HUES64 (cell line): ENCODE data around the gene ZNF469.

Experiments used
- H3K27ac ChIP-seq: 2 replicates; pipeline ENCODE4 v1.7.0; 2013; ENCODE audit warnings: low read depth, low read length, inconsistent platforms
- H3K27me3 ChIP-seq: 2 replicates; pipeline ENCODE4 v1.6.1; 2013; ENCODE audit warnings: mild to moderate bottlenecking, low read length; ENCODE audit not compliant: insufficient read depth
- H3K36me3 ChIP-seq: 2 replicates; pipeline ENCODE4 v1.6.1; 2013; ENCODE audit warnings: mild to moderate bottlenecking, low read length; ENCODE audit not compliant: insufficient read depth
- H3K4me1 ChIP-seq: 2 replicates; pipeline ENCODE4 v1.6.1; 2013; ENCODE audit warnings: mild to moderate bottlenecking, low read length, moderate library complexity; ENCODE audit not compliant: insufficient read depth
- H3K4me3 ChIP-seq: 2 replicates; pipeline ENCODE4 v1.5.1; 2013; ENCODE audit warnings: mild to moderate bottlenecking, low read length, moderate library complexity
- H3K9ac ChIP-seq: 2 replicates; pipeline ENCODE4 v1.6.1; 2013; ENCODE audit warnings: mild to moderate bottlenecking, low read depth, low read length
- H3K9me3 ChIP-seq: 2 replicates; pipeline ENCODE4 v1.6.1; 2013; ENCODE audit warnings: low read depth, low read length; ENCODE audit not compliant: insufficient read depth
- WGBS: fragments of 150-250, 120-280 bp; methylation state at CpG from one replicate; pipeline ENCODE4 v1.1.7; 2013; ENCODE audit warnings: missing lambda C conversion rate; 5-methylcytosine and 5-hydroxymethylcytosine counted together

The ZNF469 gene

DNA sequence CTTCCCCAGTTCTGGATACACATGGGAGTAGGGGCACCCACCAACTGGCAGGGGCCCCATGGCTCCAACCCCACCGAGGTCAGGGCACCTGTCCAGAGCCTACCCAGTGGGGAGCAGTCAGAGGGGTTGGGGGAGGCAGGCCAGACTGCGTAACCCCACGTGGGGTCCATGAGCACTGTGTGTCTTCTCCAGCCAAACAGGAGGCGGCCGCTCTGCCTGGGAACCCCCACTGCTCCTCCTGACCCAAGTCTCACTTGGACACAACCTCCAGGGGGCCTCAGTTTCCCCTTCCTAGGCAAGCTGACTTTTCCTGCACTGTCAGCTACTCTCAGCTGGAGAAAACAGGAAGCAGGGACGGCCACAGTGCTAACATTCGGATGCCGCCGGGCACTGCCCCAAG lies 7.5 kb downstream of the ZNF469 start:
- H3K9me3 ChIP-seq = no peaks in the 10 kb centered on the region
- H3K4me3 ChIP-seq = no peak overlapping the region
- H3K27me3 ChIP-seq = peaks cover 6% of the 10 kb centered on the region
- no peaks in the 10 kb centered on the region for H3K4me1 ChIP-seq
- no peaks in the 10 kb centered on the region for H3K36me3 ChIP-seq
- no peak overlapping the region for H3K27ac ChIP-seq
- H3K9ac ChIP-seq = no peak overlapping the region
- WGBS = 90% methylated on average over 9 of the region's 9 CpGs

DNA sequence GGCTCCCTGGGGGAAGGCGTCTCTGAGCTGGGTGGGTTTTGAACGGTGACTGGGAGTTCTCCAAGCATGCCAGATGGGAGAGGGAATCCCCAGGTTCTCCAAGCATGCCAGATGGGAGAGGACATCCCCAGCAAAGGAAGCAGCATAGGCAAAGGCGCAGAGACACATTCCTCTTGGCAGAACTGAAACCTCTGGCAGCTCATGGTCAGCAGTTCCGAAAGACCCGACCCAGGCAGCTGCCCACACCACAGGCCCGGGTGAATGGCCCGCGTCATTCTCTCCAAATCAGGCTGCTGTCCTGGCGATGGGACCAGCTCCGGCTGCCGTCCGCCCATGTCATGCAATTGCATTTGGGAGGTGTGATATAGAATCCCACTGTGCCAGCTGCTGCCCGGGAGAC lies 8.0 kb downstream of the ZNF469 start:
- peaks cover 2% of the 10 kb centered on the region; the same call in 1 of the 2 replicates for H3K27me3 ChIP-seq
- H3K27ac ChIP-seq = no peak overlapping the region
- 93% methylated on average over 13 of the region's 13 CpGs for WGBS
- H3K4me3 ChIP-seq = no peak overlapping the region
- no peak overlapping the region for H3K9ac ChIP-seq
- no peaks in the 10 kb centered on the region for H3K36me3 ChIP-seq
- H3K4me1 ChIP-seq = no peaks in the 10 kb centered on the region
- no peaks in the 10 kb centered on the region for H3K9me3 ChIP-seq

DNA sequence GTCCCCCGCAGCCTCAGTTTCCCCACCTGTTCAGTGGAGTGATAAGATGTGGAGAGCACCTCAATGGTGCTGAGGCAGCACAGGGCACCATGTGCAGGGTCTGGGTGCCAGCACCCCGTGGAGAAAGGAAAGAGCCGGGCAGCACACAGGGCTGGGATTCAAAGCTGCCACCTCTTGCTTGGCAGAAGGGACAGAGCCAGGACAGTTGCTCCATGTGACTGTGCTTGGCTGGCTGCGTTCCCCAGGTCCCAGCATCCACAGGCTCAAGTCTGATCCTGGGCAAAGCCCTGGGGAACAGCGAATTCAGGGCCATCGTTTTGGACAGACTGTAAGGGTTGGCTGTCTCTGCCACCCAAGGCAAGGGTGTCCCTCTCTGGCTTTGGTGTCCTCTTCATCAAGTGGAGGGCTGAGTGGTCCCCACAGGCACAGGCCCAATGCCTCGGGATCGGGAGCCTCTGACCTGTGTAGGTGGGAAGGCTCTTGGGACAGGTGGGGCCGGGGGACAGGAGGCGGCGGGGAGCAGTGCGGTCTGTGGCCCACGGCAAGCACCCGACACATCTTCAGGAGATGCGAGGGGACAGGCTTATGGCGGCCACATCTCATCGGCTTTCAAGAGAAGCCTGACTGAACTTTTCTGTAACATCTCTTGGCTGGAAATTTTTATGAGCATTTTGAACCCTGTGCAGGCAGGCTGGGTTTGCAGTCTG lies 8.5 kb downstream of the ZNF469 start:
- Histone ChIP-seq H3K36me3 (no peaks in the 10 kb centered on the region), H3K27me3 (peaks cover 2% of the 10 kb centered on the region; the same call in 1 of the 2 replicates), H3K9ac (no peak overlapping the region), H3K27ac (no peak overlapping the region), H3K4me3 (no peak overlapping the region), H3K4me1 (no peaks in the 10 kb centered on the region), H3K9me3 (no peaks in the 10 kb centered on the region)
- 89% methylated on average over 17 of the region's 17 CpGs for WGBS

DNA sequence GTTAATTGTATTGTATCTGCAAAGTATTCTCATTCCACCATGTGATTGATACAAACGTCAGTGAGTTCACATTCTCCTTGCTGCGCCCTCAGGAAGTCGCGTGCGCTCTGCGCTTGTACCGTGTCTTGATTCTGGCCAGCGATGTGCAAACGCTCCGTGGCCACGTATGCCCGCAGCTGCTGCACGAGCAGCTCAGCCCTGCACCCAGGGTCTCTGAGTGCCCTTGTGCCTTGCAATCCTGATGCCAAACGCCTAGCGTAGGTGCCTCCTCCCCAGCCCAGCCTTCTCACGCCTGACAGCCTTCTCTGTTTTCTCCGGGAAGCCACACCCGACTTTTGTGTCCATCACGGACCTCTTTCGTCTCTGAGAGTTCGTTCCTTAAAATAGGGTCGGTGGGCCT lies 9.4 kb downstream of the ZNF469 start:
- WGBS = 92% methylated on average over 22 of the region's 22 CpGs
- Histone ChIP-seq H3K27me3 (0 out of 2 replicates have a peak, but pooled peaks cover 2% of the 10 kb centered on the region), H3K9ac (no peak overlapping the region), H3K4me1 (no peaks in the 10 kb centered on the region), H3K4me3 (no peak overlapping the region), H3K27ac (no peak overlapping the region), H3K9me3 (no peaks in the 10 kb centered on the region), H3K36me3 (no peaks in the 10 kb centered on the region)

- WGBS = 93% methylated on average over 6 of the region's 6 CpGs
- no peaks in the 10 kb centered on the region for H3K36me3 ChIP-seq
Observed at GRCh38 chr16:88392616-88393015, 9.9 kb downstream of the ZNF469 start.

DNA sequence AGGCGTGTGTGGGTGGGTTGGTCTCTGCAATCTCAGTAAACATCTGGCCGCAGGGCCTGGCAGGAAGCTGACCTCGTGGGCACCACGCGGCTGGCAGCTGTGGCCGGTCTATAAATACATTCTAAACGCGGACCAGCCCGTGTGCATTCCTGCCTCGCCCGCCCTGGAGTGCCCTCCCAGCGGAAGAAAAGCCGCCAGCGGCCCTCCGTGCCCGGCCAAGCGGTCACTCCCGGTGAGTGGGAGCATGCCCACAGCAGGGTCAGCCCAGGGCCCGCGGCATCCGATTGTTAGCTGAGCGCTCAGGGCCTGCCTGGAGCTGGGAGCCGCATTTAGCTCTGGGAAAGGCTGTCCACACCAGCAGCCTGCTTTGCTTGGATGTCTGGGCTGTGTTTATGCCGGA lies 10.3 kb downstream of the ZNF469 start:
- H3K27ac ChIP-seq = no peak overlapping the region
- 0 out of 2 replicates have a peak, but pooled peaks cover 2% of the 10 kb centered on the region for H3K9me3 ChIP-seq
- 93% methylated on average over 24 of the region's 24 CpGs for WGBS
- H3K4me3 ChIP-seq = no peak overlapping the region
- H3K36me3 ChIP-seq = no peaks in the 10 kb centered on the region
- H3K9ac ChIP-seq = no peak overlapping the region
- no peaks in the 10 kb centered on the region for H3K4me1 ChIP-seq
- 0 out of 2 replicates have a peak, but pooled peaks cover 2% of the 10 kb centered on the region for H3K27me3 ChIP-seq

More at GRCh38 chr16:88392616-88393015, 9.9 kb downstream of the ZNF469 start:
- no peak overlapping the region for H3K9ac ChIP-seq
- H3K27me3 ChIP-seq = 0 out of 2 replicates have a peak, but pooled peaks cover 2% of the 10 kb centered on the region
- no peaks in the 10 kb centered on the region for H3K4me1 ChIP-seq
- no peak overlapping the region for H3K4me3 ChIP-seq
- H3K27ac ChIP-seq = no peak overlapping the region
- no peaks in the 10 kb centered on the region for H3K9me3 ChIP-seq

DNA sequence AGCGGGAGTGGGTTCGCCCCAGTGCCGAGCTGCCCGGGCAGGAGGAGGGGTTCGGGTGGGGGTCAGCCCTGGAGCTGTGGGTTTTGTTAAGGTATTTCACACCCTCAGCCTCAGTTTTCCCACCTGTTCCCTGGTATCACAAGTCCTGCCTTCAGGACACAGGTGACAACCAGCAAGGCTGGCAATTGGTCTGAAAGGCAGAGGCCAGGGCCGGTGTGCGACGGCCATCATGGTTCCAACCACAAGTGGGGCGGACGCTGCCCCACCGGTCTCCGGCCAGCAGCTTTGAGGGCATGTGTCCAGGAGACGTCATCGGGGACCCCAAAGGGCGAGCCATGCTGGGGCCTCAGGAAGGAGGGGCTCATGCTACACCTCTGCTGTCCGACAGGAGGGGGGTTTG lies 10.8 kb downstream of the ZNF469 start:
- H3K27ac ChIP-seq = no peak overlapping the region
- H3K4me1 ChIP-seq = no peaks in the 10 kb centered on the region
- 85% methylated on average over 16 of the region's 16 CpGs for WGBS
- H3K4me3 ChIP-seq = no peak overlapping the region
- no peak overlapping the region for H3K9ac ChIP-seq
- no peaks in the 10 kb centered on the region for H3K36me3 ChIP-seq
- 0 out of 2 replicates have a peak, but pooled peaks cover 2% of the 10 kb centered on the region for H3K27me3 ChIP-seq
- 0 out of 2 replicates have a peak, but pooled peaks cover 4% of the 10 kb centered on the region for H3K9me3 ChIP-seq

GRCh38 chr16:88394426-88394825 lies 11.7 kb downstream of the ZNF469 start:
- no peak overlapping the region for H3K4me3 ChIP-seq
- H3K4me1 ChIP-seq = no peaks in the 10 kb centered on the region
- H3K27me3 ChIP-seq = 0 out of 2 replicates have a peak, but pooled peaks cover under 1% of the 10 kb centered on the region
- H3K9me3 ChIP-seq = 0 out of 2 replicates have a peak, but pooled peaks cover 4% of the 10 kb centered on the region
- 90% methylated on average over 12 of the region's 12 CpGs for WGBS
- H3K27ac ChIP-seq = no peak overlapping the region
- H3K9ac ChIP-seq = no peak overlapping the region
- H3K36me3 ChIP-seq = no peaks in the 10 kb centered on the region

- 87% methylated on average over 21 of the region's 21 CpGs for WGBS
- no peaks in the 10 kb centered on the region for H3K27me3 ChIP-seq
- H3K4me1 ChIP-seq = no peaks in the 10 kb centered on the region
- H3K27ac ChIP-seq = no peak overlapping the region
- H3K9ac ChIP-seq = no peak overlapping the region
- no peak overlapping the region for H3K4me3 ChIP-seq
- no peaks in the 10 kb centered on the region for H3K36me3 ChIP-seq
- 0 out of 2 replicates have a peak, but pooled peaks cover 4% of the 10 kb centered on the region for H3K9me3 ChIP-seq
Observed at GRCh38 chr16:88395669-88396584, 13.2 kb downstream of the ZNF469 start.

GRCh38 chr16:88398170-88398873 lies 15.6 kb downstream of the ZNF469 start:
- H3K9ac ChIP-seq = no peak overlapping the region
- no peaks in the 10 kb centered on the region for H3K4me1 ChIP-seq
- no peaks in the 10 kb centered on the region for H3K36me3 ChIP-seq
- no peak overlapping the region for H3K27ac ChIP-seq
- no peaks in the 10 kb centered on the region for H3K27me3 ChIP-seq
- 78% methylated on average over 20 of the region's 20 CpGs for WGBS
- H3K9me3 ChIP-seq = 0 out of 2 replicates have a peak, but pooled peaks cover 4% of the 10 kb centered on the region
- no peak overlapping the region for H3K4me3 ChIP-seq

GRCh38 chr16:88398874-88399178 lies 16.1 kb downstream of the ZNF469 start:
- Histone ChIP-seq H3K4me3 (no peak overlapping the region), H3K9ac (no peak overlapping the region), H3K27me3 (no peaks in the 10 kb centered on the region), H3K4me1 (no peaks in the 10 kb centered on the region), H3K27ac (no peak overlapping the region), H3K36me3 (no peaks in the 10 kb centered on the region), H3K9me3 (0 out of 2 replicates have a peak, but pooled peaks cover 4% of the 10 kb centered on the region)
- 82% methylated on average over 8 of the region's 8 CpGs for WGBS
